ENCODE measurements around the gene NEK1. TPM values are rescaled to one million over a fixed set of nuclear protein-coding genes. Genes with fewer than 3 reads are reported as not detected.
"Not testable (repeated sequence)": the region's sequence is repeated elsewhere in the genome, so short reads cannot be mapped to it uniquely, and the experiment has no call there.

Gene NEK1
- total RNA-seq, 1 experiment from 2014 or later, result 10.3 TPM

GRCh38 chr4:169626331-169627282 is 14.2 kb upstream of the NEK1 start (continued):
- TF ChIP-seq NR1H2 (CRISPR knock-in tag; IDR thresholded peaks at IDR 0.05) (no peak), NR3C1 (CRISPR knock-in tag; conservative IDR thresholded peaks at IDR 0.05; ENCODE audit: low read depth) (no peak), ZNF396 (CRISPR knock-in tag; IDR thresholded peaks at IDR 0.05; ENCODE audit: borderline replicate concordance) (no peak), ATF2 (CRISPR knock-in tag; IDR thresholded peaks at IDR 0.05; ENCODE audit: borderline replicate concordance, low read depth) (no peak)

GRCh38 chr4:169625886-169626285 is 13.5 kb upstream of the NEK1 start:
- Mint-ChIP-seq H3K36me3 (no peaks in the 10 kb centered on the region), H3K4me3 (no peak overlapping the region), H3K4me1 (peaks cover 14% of the 10 kb centered on the region), H3K27ac (peak overlapping the region; percentile 46; the same call in 1 of the 2 replicates), H3K27me3 (ENCODE audit: low read depth) (no peaks in the 10 kb centered on the region), H3K9me3 (no peaks in the 10 kb centered on the region)
- no peak for TF ChIP-seq KAT7 (CRISPR knock-in tag; IDR thresholded peaks at IDR 0.05; ENCODE audit: borderline replicate concordance)
- no peak for TF ChIP-seq CDX4 (CRISPR knock-in tag; IDR thresholded peaks at IDR 0.05; ENCODE audit: borderline replicate concordance)
- TF ChIP-seq ZNF423 (CRISPR knock-in tag; IDR thresholded peaks at IDR 0.05), result no peak
- no peak for TF ChIP-seq ETV6 (CRISPR knock-in tag; IDR thresholded peaks at IDR 0.05)
- TF ChIP-seq NFYB (CRISPR knock-in tag; conservative IDR thresholded peaks at IDR 0.05; ENCODE audit: low read depth), result no peak
- no peak for TF ChIP-seq ZNF425 (CRISPR knock-in tag; conservative IDR thresholded peaks at IDR 0.05)
- no peak for DNase-seq (ENCODE audit: low spot score)
- CTCF ChIA-PET, result interaction anchor here (1.9 kb wide), 1 partner anchor 13 kb away, joined by 5 read pairs; no protein-coding TSS in a partner anchor
- POLR2A ChIA-PET, result no interaction called here
- no peak for ATAC-seq

- H3K27ac Mint-ChIP-seq; H3K4me3 Mint-ChIP-seq; POLR2A ChIA-PET; H3K27me3 Mint-ChIP-seq (ENCODE audit: low read depth); H3K36me3 Mint-ChIP-seq; ATAC-seq; DNase-seq (ENCODE audit: low spot score); H3K9me3 Mint-ChIP-seq: not testable (repeated sequence)
- peaks cover 17% of the 10 kb centered on the region for H3K4me1 Mint-ChIP-seq
- CTCF ChIA-PET, result interaction anchor here (1.4 kb wide), 1 partner anchor 11 kb away, joined by 3 read pairs; no protein-coding TSS in a partner anchor
These were observed 11.6 kb upstream of the NEK1 start for GRCh38 chr4:169624012-169624411.

GRCh38 chr4:169622566-169622965 is 10.2 kb upstream of the NEK1 start:
- Mint-ChIP-seq H3K4me1 (peaks cover 17% of the 10 kb centered on the region), H3K27ac (no peak overlapping the region), H3K27me3 (ENCODE audit: low read depth) (no peaks in the 10 kb centered on the region), H3K9me3 (peaks cover 3% of the 10 kb centered on the region; the same call in 1 of the 2 replicates), H3K36me3 (no peaks in the 10 kb centered on the region), H3K4me3 (0 out of 2 replicates have a peak overlapping the region, but pooled peaks have one; percentile 5)
- POLR2A ChIA-PET, result no interaction called here
- CTCF ChIA-PET, result interaction anchor here (2.2 kb wide), 1 partner anchor 10 kb away, joined by 8 read pairs; the partner anchor contains the start of gene NEK1
- TF ChIP-seq CREM (CRISPR knock-in tag; IDR thresholded peaks at IDR 0.05), result no peak
- TF ChIP-seq EMX1 (CRISPR knock-in tag; IDR thresholded peaks at IDR 0.05), result no peak
- DNase-seq (ENCODE audit: low spot score) (no peak), ATAC-seq (no peak)
